HK-2 (cell line): Measurements from ENCODE around the gene GSE1.
A peak's percentile ranks its signal among the peaks of the same experiment; 100 is the strongest.

ENCODE experiments used
- DNase-seq: peaks from one replicate; pipeline ENCODE4 v3.0.0-alpha.2; 2018; ENCODE audit not compliant: unreplicated experiment

Gene GSE1

DNA sequence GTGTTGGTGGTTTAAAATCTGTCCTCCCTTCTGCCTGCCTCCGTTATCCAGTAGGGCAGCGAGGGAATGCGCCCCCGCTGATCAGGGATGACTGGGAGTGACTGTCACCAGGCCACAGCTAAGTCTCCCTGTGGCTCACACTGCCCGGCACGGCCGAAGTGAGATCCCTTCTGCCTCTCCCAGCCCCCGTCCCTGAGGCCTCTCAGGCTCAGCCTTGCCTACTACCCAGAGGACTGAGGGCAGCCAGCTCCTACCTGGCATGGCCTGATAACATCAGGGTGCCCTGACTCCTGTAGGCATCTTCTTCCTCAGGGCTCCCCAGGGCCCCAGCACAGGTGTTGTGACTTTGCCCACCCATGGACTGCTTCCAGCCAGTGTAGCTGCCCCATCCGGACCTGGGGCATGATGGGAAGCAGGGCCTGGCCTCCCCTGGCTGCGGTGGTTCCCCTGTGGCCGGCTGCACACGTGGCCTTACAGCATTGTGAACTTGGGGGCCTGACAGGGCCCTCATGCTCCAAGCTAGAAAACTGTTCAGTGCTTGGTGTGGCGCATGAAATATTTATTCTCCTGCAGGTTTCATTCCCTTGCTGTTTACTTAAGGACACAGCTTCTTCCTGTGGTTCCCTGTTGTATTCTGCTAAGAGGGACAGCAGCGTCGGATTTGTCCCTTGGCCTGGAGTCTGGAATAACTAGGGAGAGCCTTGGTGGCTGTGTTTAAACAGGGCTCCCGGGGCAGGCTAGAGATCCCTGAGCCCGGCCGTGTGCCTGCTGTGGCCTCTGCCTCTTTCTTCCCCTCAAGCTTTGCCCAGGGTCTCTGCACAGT lies 45.6 kb downstream of the GSE1 start:
- DNase-seq, result no peak

DNA sequence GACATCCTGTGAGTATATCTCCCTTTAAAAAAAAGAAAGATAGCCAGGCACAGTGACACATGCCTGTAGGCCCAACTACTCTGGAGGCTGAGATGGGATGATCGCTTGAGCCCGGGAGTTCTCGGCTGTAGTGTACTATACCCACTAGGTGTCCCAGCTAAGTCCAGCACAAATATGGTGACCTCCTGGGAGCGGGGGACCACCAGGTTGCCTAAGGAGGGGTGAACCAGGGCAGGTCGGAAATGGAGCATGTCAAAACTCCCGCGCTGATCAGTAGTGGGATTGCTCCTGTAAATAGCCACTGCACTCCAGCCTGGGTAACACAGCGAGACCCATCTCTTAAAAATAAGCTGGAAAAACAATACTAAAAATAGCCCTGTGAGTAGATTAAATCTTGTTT lies 46.2 kb downstream of the GSE1 start:
- DNase-seq, result no peak

DNA sequence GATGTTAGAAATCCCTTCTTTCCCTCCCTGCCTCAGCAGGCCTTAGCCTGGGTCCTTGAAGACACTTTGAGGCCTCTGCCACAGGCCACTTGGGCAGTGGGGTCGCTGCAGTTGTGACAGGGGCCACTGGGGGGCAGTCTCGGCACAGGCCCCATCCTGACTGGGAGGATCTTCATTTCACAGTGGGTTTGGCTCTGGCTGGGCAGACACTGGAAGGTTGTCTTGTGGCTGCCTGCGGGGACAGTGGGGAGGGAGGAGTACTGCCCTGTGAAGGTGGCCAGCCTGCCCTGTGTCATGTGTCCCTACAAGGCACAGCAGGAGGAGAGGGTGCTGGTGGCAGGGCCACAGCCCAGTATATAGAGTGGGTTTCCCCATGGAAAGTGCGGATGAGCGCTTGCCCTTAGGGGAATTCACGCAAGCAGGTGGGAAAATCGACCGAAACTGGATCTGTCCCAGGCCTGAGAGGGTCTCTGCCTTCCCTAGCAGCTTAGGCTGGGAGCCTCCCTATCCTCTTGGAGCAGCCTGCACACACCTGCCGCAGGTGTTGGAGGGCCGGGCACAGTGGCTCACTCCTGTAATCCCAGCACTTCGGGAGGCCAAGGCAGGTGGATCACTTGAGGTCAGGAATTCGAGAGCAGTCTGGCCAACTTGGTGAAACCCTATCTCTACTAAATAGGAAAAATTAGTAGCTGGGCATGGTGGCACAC lies 46.8 kb downstream of the GSE1 start:
- DNase-seq, result peak; percentile 73

DNA sequence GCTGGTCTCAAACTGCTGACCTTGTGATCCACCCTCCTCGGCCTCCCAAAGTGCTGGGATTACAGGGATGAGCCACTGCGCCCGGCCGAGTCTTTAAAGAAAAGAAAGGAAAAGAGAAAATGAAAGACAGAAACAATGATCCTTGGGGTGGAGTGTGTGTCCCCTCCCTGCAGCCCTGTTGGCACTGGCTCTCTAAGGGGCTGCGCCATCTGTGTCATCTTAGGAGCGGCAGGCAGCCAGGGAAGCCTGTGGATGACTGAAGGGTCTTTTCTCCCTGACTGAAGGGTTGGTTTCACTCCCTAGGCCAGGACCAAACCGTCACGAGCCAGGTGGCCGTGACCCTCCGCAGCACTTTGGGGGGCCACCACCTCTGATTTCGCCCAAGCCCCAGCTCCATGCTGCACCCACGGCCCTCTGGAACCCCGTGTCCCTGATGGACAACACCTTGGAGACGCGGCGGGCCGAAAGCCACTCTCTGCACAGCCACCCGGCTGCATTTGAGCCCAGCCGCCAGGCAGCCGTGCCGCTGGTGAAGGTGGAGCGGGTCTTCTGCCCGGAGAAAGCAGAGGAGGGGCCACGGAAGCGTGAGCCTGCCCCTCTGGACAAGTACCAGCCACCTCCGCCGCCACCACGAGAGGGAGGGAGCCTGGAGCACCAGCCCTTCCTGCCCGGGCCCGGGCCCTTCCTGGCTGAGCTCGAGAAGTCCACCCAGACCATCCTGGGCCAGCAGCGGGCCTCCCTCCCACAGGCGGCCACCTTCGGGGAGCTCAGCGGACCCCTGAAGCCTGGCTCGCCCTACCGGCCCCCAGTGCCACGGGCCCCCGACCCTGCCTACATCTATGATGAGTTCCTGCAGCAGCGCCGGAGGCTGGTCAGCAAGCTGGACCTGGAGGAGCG lies 48.0 kb downstream of the GSE1 start:
- DNase-seq, result no peak

DNA sequence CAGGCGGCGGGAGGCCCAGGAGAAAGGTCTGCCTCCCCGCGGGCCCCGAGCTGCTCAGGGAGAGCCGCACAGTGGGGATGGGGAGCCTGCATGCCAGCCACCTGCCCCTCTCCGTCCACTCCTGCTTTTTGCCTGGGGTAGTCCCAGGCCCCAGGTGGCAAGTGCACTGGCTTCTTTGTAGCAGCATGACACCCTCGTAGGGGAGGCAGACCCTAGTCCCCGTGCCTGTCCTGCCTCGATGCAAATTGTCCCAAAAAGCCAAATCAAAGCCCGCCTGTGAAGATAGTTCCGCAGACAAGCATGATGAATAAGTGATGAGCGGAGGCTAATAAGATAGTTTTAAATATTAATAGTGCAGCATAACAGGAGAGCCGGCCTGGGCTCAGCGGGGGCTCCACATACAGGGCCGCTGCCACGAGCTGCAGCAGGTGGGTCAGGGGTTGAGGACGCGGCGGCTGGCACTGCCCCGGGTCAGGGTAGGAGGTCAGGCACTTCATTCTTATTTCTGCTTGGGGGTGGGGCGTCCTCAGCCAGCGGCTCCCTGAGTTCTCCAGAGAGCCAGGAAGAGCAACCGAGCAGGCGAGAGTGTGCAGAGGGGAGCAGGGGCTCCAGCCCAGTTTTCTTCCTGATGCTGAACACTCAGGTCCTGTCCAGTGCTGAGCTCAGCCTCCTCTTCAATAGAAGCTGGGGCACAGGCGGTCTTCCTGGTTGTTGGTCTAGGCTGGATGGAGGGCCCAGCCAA lies 48.8 kb downstream of the GSE1 start:
- no peak for DNase-seq

DNA sequence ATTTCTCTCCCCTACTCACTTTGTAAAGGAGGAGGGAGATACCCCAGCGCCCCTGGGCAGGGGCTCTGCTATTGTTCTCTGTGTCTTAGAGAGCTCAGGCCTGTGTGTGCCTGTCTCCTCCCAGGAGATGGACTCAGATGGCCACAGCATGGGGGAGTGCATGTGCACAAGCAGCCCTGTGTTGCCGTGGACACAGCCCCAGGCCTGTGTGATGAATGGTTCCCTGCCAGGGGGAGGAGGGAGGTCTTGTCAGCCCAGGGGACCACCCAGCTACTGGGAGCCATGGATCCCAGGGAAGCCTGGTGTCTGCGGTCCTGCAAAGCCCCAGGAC lies 49.3 kb downstream of the GSE1 start:
- DNase-seq, result no peak

DNA sequence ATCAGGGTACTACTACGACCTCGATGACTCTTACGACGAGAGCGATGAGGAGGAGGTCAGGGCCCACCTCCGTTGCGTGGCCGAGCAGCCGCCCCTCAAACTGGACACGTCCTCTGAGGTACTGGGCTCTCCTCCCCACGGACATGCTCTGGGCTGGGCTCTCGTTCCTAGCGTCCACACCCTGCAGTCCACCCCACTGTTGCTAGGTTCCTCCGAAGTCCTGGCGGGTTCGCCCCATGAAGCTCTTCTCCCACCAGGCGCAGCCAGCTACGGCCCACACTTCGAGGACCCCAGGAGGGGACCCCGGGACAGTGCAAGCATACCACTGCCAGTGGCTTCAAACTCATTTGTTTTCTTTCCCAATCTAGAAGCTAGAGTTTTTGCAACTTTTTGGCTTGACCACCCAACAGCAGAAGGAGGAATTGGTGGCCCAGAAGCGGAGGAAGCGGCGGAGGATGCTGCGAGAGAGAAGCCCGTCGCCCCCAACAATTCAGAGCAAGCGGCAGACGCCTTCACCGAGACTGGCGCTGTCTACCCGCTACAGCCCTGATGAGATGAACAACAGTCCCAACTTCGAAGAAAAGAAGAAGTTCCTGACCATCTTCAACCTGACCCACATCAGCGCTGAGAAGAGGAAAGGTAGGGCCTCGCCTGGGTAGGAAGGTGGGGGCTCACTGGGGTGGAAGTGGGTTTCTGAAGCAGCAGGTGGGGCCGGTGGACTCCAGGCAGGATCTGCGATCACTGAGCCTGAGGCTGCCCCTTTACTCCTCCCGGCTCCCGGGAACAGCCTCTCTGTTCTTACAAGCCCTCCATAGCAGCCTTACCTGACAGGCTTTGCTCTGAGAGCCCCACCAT lies 50.1 kb downstream of the GSE1 start:
- no peak for DNase-seq

DNA sequence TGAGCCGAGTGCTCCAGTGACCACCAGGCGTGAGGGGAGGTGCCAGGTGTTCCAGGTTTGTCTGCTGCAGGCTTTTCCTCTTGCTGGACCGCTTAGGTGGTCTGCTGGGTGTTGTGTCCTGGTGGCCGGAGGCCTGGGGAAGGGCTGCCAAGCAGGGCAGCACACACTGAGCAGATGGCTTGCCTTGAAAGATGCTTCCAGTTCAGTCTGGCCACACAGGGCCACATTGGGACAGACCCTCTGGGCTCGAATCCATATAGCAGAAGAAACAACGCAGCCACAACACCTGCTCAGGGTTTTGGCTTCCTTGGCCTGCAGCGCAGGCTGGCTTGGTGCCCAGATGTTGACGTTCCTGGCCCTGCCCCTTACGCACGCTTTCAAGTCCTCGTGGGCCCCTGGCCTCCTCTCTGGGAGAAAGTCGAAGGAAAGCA lies 50.8 kb downstream of the GSE1 start:
- no peak for DNase-seq

DNA sequence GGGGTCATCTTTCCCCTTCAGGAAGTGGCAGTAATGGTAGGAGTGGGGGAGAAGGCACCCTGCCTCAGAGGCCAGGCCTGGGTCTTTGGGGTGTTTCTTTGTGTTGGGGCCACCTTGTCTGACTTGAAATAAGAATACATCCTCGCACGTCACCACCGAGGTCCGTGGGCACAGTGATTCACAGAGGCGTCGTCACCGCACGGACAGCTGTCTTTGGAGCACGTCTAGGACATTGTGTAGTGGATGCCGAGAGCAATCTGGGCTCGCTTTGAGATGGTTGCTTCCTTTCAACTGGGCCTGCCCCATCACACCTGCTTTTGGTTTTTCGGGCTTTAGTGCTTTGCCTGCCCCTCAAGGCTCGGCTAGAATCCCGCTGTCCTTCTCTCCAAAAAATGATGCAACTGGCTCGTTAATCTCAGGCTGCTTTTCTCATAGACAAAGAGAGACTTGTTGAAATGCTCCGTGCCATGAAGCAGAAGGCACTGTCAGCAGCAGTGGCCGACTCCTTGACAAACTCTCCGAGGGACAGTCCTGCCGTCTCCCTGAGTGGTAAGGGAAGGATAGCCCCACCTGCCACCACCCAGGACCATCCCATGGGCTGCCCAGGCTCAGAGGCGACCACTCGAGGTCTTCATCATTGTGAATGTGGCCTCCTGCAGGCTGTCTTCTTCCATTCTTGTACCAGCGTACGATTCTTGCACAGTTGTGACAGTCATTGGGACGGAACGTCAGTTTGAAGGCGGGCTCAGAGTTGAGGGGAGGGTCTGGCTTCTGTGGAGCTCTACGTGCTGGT lies 51.7 kb downstream of the GSE1 start:
- DNase-seq, result no peak

DNA sequence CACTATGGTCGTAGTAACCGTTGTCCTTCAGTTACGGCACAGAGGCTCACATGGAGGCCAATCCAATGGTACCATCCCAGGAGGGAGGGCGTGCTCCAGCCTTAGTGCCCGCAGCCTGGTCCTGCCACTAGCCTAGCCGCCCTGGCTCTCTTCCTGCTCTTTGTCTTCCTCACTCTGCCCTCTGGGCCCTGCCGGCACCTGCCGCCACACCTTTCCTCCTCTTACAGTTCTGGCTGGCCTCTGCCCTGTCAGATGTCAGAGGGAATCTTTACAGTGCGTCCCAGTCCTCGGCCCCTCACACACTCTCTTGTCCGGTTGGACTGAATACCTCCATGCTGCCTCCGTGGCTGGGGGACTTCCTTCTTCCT lies 52.2 kb downstream of the GSE1 start:
- no peak for DNase-seq

DNA sequence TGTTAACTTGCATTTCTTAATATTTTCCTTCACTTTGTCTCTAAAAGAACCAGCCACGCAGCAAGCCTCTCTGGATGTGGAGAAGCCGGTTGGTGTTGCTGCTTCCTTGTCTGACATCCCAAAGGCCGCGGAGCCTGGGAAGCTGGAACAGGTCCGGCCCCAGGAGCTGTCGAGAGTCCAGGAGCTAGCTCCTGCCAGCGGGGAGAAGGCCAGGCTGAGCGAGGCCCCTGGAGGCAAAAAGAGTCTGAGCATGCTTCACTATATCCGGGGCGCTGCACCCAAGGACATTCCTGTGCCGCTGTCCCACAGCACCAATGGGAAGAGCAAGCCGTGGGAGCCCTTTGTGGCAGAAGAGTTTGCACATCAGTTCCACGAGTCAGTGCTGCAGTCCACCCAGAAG lies 52.8 kb downstream of the GSE1 start:
- no peak for DNase-seq

DNA sequence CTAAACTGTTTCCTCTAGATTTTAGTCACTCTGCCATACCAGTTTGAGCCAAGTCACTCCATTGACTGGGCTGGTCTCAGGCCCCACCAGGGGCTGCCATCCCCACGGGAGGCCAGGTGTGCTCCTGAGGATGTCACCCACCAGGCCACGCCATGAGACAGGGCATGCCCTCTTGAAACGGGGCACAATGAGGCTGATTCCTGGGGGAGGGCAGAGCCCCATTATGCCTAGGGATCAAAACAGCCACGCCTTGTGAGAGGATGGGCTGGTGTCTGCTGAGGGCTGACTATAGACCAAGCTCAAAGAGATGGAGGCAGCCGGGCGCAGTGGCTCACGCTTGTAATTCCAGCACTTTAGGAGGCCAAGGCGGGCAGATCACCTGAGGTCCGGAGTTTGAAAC lies 54.1 kb downstream of the GSE1 start:
- DNase-seq, result no peak

DNA sequence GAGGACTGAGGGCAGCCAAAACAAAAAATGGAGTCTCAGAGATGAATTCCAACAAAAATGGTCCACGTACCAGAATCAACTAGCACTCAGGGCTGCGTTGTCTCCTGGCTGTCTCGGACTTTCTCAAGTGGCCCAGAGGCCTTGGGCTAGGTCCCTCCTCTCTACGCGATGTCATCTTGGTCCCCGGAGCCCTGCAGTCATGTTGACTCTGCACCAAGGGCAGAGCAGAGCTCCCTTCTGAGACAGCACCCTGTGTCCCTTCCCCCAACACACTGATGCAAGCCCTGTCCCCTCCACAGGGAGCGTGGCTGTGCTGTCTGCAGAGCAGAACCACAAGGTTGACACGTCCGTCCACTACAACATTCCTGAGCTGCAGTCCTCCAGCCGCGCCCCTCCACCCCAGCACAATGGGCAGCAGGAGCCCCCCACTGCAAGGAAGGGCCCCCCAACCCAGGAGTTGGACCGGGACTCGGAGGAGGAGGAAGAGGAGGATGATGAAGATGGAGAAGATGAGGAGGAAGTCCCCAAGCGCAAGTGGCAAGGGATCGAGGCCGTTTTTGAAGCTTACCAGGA lies 54.8 kb downstream of the GSE1 start:
- DNase-seq, result no peak

DNA sequence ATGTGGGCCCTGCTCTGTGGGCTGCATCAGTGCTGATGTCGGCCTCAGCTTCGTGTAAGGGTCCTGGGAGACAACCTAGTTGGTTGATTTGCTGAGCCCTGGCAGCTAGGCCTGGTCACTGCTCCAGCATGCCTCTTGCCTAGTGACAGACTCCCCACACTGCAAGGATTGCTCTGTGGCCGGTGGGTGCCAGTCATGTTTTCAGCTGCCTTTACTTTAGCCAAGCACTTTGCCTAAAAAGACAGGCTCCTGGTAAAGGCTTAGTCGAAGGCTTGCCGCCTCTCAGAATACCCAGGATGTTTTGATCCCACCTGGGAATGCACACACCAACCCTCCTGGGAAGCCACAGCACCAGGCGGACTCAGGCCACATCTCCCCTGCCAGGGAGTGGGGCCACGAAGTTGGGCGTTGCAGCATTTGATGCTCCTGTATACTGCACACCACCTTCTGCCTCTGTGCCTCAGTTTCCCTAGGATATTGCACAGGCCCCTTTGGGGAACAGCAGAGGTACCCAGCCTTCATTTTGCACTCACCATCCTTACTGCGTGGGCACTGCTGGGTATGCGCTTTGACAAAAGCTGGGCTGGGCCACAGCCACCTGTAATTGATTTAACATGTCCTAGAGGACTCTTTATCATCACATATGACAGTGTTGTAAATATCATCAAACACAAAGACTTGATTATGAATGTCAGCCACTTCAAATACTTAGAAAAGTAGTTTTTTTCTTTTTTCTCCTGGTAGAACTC lies 55.7 kb downstream of the GSE1 start:
- no peak for DNase-seq

DNA sequence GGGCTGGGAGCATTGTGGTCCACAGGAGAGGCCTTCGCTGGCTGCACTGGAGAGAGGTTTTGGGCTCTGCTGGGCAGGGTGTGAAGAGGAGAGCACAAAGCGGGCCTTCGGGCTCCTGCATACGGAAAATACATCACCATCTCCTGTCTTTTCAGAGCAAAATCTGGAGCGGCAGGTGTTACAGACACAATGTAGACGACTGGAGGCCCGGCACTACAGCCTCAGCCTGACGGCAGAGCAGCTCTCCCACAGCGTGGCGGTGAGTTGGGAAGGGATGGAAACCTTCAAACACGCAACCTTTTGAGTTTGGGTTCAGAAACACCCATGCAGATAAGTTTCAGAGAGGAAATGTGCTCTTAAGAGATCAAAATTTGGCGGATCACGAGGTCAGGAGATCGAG lies 57.7 kb downstream of the GSE1 start:
- no peak for DNase-seq

DNA sequence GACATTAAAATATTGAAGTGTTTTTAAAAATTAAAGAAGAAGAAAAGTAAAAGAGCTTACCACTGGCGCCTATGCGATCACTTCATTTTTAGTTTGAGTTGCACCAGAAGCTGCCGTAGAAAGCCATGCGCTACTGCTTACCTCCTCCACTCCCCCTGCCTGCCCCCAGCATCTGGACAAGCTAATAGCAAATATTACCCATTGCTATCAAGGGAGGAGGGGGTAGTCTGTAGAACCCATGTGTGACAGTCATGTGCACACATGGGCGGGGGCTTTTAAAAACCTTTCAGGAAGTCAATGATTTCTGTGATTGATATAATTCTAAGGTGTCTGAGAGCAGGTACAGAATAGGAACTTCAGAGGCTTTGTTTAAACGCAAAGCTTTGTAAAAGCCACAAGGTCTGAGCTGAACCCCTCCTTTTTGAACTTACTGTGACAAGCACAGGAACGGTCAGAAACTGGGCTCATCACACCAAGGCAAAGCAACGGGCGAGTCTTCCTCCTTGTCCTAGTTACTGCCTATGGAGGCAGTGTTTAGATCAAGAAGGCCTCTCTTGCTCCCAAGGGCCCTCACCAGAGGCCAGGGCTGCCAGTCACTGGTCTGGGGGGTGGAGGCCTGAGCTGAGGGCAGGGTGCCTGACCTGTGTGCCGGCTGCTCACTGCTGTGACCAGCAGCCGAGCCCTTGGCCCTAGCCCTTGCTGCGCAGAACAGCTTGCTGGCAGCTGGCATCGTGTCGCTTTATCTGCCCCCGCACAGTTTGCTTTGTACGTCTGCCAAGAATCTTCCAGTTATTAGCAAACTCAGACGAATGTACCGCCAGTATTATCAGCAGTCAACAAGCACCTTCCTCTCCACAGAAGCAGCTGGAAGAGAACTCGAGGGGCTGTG lies 60.7 kb downstream of the GSE1 start:
- DNase-seq, result no peak

DNA sequence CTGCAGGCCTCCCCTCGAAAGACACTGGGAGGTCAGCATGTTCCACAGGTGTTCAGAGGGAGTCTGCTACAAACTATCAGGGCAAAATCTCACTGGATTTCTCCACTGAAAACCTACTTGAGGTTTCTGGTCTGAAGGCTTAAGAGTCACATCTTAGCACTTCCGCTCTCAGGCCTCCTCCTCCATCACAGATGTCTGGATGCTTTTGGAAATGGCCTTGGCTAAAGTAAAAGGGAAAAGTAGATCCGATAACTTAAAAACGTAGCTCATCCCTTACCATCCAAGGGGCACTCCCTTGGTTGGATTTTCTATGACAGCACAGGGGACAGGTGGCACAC lies 61.3 kb downstream of the GSE1 start:
- no peak for DNase-seq

DNA sequence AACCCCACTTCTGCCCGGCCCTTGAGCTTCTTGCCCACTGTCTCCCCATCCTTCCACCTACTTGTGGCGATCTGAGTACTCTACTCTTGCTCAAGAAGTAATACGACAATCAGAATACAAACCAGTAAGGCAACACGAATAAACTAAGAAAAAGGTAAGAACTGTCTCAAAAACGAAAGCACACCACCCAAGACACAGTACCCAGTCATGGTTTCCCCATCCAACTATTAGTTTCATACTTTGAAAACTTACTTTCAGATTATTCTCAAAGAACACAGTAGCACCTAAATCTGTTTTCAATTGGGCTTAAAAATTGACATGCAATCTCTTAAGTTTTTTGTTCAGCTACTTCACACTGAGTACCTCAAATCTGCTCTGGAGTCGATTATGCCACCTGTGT lies 61.7 kb downstream of the GSE1 start:
- DNase-seq, result no peak
